Activated T-helper 9 cell treated with anti-CD3 and anti-CD28 coated beads, Interleukin-2, amount 50 U/mL, for 16 hours (primary cell): Measurements from ENCODE around the gene SPAG4.

Experiments used
- DNase-seq: peaks from one replicate; pipeline ENCODE4 v3.0.0-alpha.2; 2020; ENCODE audit warnings: low read depth

The SPAG4 gene

GRCh38 chr20:35615667-35616464 lies at the start of gene SPAG4:
SPAG4 (plus strand) TSS chr20:35615829; CDS start chr20:35616004, 175 bp downstream.
- peak; percentile 100 for DNase-seq

GRCh38 chr20:35568645-35569044 lies 47.0 kb upstream of the SPAG4 start:
- no peak for DNase-seq

- DNase-seq: no peak
Measured at GRCh38 chr20:35571555-35571954, 44.1 kb upstream of the SPAG4 start.

- no peak for DNase-seq
Measured at GRCh38 chr20:35572838-35573237, 42.8 kb upstream of the SPAG4 start.

GRCh38 chr20:35575958-35576357 lies 39.7 kb upstream of the SPAG4 start:
- DNase-seq: no peak

GRCh38 chr20:35576816-35577215 lies 38.8 kb upstream of the SPAG4 start:
- no peak for DNase-seq

GRCh38 chr20:35578469-35578868 lies 37.2 kb upstream of the SPAG4 start:
- no peak for DNase-seq

GRCh38 chr20:35579196-35579595 lies 36.4 kb upstream of the SPAG4 start:
- no peak for DNase-seq

- DNase-seq: no peak
Measured at GRCh38 chr20:35582131-35582530, 33.5 kb upstream of the SPAG4 start.

- DNase-seq: no peak
Measured at GRCh38 chr20:35582741-35583404, 32.8 kb upstream of the SPAG4 start.

- DNase-seq: no peak
Measured at GRCh38 chr20:35583636-35584560, 31.7 kb upstream of the SPAG4 start.

- no peak for DNase-seq
Measured at GRCh38 chr20:35586751-35587425, 28.7 kb upstream of the SPAG4 start.

- DNase-seq: no peak
Measured at GRCh38 chr20:35587436-35587835, 28.2 kb upstream of the SPAG4 start.

- DNase-seq: no peak
Measured at GRCh38 chr20:35588397-35588796, 27.2 kb upstream of the SPAG4 start.

GRCh38 chr20:35592339-35592974 lies 23.2 kb upstream of the SPAG4 start:
- no peak for DNase-seq

GRCh38 chr20:35595456-35595855 lies 20.2 kb upstream of the SPAG4 start:
- no peak for DNase-seq

GRCh38 chr20:35595901-35596300 lies 19.7 kb upstream of the SPAG4 start:
- DNase-seq: no peak

- DNase-seq: no peak
Measured at GRCh38 chr20:35597186-35597585, 18.4 kb upstream of the SPAG4 start.

- no peak for DNase-seq
Measured at GRCh38 chr20:35598476-35598875, 17.2 kb upstream of the SPAG4 start.

- no peak for DNase-seq
Measured at GRCh38 chr20:35598899-35599775, 16.5 kb upstream of the SPAG4 start.

- DNase-seq: no peak
Measured at GRCh38 chr20:35599776-35600120, 15.9 kb upstream of the SPAG4 start.
